ENCODE results near the gene NCEH1.

- TF ChIP-seq, protein P1, sequence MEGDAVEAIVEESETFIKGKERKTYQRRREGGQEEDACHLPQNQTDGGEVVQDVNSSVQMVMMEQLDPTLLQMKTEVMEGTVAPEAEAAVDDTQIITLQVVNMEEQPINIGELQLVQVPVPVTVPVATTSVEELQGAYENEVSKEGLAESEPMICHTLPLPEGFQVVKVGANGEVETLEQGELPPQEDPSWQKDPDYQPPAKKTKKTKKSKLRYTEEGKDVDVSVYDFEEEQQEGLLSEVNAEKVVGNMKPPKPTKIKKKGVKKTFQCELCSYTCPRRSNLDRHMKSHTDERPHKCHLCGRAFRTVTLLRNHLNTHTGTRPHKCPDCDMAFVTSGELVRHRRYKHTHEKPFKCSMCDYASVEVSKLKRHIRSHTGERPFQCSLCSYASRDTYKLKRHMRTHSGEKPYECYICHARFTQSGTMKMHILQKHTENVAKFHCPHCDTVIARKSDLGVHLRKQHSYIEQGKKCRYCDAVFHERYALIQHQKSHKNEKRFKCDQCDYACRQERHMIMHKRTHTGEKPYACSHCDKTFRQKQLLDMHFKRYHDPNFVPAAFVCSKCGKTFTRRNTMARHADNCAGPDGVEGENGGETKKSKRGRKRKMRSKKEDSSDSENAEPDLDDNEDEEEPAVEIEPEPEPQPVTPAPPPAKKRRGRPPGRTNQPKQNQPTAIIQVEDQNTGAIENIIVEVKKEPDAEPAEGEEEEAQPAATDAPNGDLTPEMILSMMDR (IDR thresholded peaks at IDR 0.05), result no peak
- TF ChIP-seq POLR2A (IDR thresholded peaks at IDR 0.05) (no peak), POLR2AphosphoS5 (IDR thresholded peaks at IDR 0.05) (no peak)
Observed at GRCh38 chr3:172726380-172726779, 15.5 kb upstream of the NCEH1 start.
